Epithelial cell of esophagus (primary cell): ENCODE measurements around the gene CABP5.

Experiments used
- DNase-seq: peaks from one replicate; pipeline ENCODE4 v3.0.0; 2010; ENCODE audit warnings: low read depth
- H3K4me3 ChIP-seq: 2 replicates; pipeline ENCODE4 v1.5.1; 2011; ENCODE audit warnings: mild to moderate bottlenecking, low read length, control low read depth
- TF ChIP-seq, protein P1 (sequence below): IDR thresholded peaks from 2 replicates; pipeline ENCODE4 v1.5.1; 2011; ENCODE audit warnings: low read depth, mild to moderate bottlenecking, low read length, control low read depth, inconsistent platforms; ENCODE audit not compliant: insufficient read depth; ENCODE audit errors: missing control alignments

The CABP5 gene

DNA sequence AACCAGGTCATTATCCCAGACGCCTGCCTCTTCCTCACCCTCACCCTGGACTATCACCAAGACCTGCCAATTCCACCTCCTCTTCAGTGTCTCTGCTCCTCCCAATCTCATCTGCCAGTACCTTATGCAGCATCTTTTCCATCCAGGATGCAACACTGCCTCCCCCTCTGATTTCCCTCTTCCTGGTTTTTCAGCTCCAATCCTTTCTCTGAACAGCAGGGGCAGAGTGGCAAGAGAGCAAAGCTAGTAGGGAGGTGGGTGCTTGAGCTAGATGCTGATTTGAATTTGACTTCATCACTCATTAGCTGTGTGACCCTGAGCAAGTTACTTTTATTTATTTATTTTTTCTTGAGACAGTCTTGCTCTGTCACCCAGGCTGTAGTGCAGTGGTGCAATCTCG, 25.6 kb upstream of the CABP5 start:
- no peak overlapping the region for H3K4me3 ChIP-seq
- TF ChIP-seq, protein P1, sequence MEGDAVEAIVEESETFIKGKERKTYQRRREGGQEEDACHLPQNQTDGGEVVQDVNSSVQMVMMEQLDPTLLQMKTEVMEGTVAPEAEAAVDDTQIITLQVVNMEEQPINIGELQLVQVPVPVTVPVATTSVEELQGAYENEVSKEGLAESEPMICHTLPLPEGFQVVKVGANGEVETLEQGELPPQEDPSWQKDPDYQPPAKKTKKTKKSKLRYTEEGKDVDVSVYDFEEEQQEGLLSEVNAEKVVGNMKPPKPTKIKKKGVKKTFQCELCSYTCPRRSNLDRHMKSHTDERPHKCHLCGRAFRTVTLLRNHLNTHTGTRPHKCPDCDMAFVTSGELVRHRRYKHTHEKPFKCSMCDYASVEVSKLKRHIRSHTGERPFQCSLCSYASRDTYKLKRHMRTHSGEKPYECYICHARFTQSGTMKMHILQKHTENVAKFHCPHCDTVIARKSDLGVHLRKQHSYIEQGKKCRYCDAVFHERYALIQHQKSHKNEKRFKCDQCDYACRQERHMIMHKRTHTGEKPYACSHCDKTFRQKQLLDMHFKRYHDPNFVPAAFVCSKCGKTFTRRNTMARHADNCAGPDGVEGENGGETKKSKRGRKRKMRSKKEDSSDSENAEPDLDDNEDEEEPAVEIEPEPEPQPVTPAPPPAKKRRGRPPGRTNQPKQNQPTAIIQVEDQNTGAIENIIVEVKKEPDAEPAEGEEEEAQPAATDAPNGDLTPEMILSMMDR = no peak
- no peak for DNase-seq

DNA sequence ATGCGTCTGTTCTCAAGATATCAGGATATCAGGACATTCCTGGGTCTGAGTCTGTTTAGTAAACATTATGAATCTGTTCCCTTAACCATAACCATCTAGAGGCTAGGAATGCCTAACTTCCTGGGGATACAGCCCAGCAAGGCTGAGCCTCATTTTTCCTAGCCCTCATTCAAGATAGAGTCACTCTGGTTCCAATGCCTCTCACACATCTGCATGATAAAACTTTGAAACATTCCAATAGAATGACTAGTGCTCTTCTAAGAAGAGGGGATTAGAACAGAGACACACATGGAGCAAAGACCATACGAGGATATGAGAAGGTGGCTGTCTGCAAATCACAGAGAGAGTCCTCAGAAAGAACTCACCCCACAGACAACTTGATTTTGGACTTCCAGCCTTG, 20.6 kb upstream of the CABP5 start:
- DNase-seq = no peak
- TF ChIP-seq, protein P1 = no peak
- H3K4me3 ChIP-seq = no peak overlapping the region

DNA sequence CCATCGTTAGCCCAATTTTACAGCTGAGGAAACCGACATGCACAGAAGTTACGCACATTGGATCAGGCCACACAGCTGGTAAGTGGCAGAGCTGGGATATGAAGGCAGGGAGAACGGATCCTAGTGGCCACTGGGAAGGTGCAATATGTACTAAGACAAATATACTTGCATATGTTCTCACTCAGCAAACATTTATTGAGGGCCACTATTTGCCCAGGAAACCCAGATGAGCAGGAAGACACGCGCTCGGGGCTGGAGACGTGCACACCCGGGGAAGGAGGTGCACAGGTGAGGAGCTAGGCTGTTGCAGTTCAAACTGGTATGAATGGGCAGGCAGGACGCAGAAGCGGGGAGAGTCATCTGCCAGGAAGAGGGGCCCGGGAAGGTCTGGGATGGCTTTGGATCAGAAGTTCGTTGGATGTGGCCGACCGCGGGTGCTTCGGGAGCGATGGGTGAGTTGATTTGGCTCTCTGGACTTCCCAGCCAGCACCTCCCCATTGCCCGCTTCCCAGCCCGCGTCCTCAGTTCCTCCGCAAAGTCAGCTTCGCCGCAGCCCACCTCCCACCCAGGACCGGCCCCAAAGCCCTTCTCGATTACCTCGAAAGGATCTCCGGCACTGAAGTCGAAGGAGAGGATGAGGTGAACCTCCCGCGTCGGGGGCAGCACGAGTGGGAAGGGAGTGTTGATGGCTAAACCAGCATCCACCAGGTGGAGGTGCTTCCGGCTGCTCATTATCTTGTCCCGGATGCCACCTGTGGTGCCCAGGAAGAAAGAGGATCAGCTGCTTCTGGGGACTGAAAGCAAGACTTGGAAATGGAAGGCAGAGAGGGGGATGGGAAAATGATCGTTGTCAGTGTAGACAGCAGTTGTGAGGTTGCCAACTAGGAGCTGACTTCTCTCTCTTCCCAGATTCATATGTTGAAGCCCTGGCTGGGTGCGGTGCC, 17.8 kb upstream of the CABP5 start:
- no peak overlapping the region for H3K4me3 ChIP-seq
- TF ChIP-seq, protein P1 = no peak
- no peak for DNase-seq

DNA sequence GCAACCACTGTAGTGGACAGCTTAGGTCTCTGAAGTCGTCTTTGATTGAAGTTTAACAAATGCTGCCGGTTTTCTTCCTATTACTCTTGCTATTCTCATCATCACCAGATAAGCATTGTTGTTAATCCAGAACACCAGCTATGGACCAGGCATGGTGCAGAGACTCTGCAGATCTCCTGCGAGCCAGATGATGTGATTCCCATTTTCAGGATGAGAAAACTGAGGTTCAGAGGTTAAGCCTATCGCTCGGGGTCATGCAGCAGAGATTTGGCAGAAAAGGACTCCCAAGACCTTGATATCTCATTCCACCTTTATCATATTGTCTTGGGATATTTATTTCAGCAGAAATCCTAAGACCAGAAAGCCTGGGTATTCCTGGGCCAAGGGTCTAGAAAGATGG, 16.5 kb upstream of the CABP5 start:
- no peak overlapping the region for H3K4me3 ChIP-seq
- TF ChIP-seq, protein P1 = no peak
- DNase-seq = no peak

DNA sequence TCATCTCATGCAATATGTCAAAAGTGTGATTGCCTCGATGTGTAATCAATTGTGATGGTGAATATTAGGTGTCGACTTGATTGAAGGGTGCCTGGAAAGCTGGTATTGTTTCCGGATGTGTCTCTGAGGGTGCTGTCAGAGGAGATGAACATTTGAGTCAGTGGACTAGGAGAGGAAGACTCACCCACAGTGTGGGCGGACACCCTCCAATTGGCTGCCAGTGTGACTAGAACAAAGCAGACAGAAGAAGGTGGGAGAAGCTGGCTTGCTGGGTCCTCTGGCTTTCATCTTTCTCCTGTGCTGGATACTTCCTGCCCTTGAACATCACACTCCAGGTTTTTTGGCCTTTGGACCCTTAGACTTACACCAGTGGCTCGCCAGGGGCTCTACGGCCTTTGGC, 15.5 kb upstream of the CABP5 start:
- H3K4me3 ChIP-seq = no peak overlapping the region
- TF ChIP-seq, protein P1 = no peak
- no peak for DNase-seq

DNA sequence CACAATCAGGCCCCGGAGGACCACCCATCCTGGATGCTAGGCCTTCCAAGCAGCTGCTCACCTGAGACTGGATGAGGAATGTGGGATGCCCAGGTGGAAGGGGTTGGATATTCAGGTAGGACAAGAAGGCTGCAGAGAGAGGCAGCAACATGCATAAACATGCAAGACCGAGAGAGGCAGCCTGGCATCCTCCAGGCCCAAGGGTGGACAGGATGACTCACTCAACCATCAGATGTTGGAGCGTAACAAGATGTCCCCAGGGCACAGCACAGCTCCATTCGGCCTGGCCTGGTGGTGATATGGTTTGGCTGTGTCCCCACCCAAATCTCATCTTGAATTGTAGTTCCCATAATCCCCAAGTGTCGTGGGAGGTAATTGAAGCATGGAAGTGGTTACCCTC, 10.0 kb upstream of the CABP5 start:
- DNase-seq = peak; percentile 83
- TF ChIP-seq, protein P1 = no peak
- H3K4me3 ChIP-seq = no peak overlapping the region

DNA sequence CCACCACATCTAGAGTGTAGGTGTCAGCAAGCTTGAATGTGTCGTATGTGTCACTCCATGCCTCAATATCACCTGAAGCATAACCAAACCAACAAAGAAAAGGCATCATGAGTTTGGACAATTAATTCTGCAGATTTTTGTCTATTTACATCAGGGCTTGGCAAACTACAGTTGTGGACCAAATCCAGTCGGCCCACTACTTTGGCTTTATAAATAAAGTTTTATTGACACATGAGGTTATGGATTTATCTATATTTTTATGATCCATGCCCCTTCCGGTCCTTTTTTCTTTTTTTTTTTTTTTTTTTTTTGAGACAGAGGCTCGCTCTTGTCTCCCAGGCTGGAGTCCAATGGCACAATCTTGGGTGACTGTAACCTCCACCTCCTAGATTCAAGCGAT, 9.2 kb upstream of the CABP5 start:
- no peak overlapping the region for H3K4me3 ChIP-seq
- TF ChIP-seq, protein P1 = no peak
- no peak for DNase-seq
